Measurements from ENCODE around the gene TADA2B. TPM values are rescaled to one million over a fixed set of nuclear protein-coding genes. Genes with fewer than 3 reads are reported as not detected.

The TADA2B gene
- total and polyA plus RNA-seq, 2 experiments from 2014 or later, result 3.6 to 11.4 TPM

DNA sequence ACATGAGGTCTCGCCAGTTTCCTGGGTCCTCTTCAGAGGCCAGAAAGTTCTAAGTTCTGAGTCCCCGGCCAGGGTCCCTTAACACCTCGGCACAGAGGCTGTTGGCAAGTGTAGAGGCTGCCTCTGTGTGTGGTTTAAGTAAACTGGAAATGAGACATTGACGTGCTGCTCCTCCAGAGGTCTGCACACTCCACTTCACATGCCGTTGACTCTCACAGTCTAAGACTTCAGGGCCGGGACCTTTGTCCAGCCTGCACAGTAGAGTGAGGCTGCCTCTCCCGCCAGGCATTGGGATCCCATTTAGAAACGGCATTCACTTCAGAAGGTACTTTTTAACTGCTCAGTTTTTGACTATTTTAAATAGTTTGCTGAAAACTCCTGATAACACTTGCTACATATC is 10.6 kb upstream of the TADA2B start:
- H3F3A ChIP-seq (replicated peaks; ENCODE audit: low read depth), result no peaks in the 10 kb centered on the region
- no peak overlapping the region for H2AFZ ChIP-seq
- H3K36me3 ChIP-seq (ENCODE audit: insufficient read depth), result peaks cover 6% of the 10 kb centered on the region
- H3K27ac ChIP-seq (ENCODE audit: low read depth), result no peak overlapping the region
- no peak overlapping the region for H3K4me3 ChIP-seq
- no peaks in the 10 kb centered on the region for H3K27me3 ChIP-seq (ENCODE audit: insufficient read depth)
- no peaks in the 10 kb centered on the region for H3K9me2 ChIP-seq (ENCODE audit: insufficient read depth)
- Mint-ChIP-seq H3K4me1 (no peaks in the 10 kb centered on the region), H3K27me3 (ENCODE audit: insufficient read depth, low read depth, poor library complexity) (peaks cover 8% of the 10 kb centered on the region), H3K36me3 (ENCODE audit: low read depth) (peaks cover 36% of the 10 kb centered on the region), H3K9me3 (no peaks in the 10 kb centered on the region), H3K4me3 (no peak overlapping the region), H3K27ac (peak overlapping the region; percentile 74; the same call in 1 of the 2 replicates)
- H3K79me2 ChIP-seq (replicated peaks; ENCODE audit: insufficient read depth), result no peaks in the 10 kb centered on the region
- H3K4me1 ChIP-seq (ENCODE audit: insufficient read depth), result no peaks in the 10 kb centered on the region
- peaks cover 6% of the 10 kb centered on the region for H4K20me1 ChIP-seq (replicated peaks; ENCODE audit: insufficient read depth)
- H3K4me2 ChIP-seq, result no peak overlapping the region
- TF ChIP-seq, protein P1, sequence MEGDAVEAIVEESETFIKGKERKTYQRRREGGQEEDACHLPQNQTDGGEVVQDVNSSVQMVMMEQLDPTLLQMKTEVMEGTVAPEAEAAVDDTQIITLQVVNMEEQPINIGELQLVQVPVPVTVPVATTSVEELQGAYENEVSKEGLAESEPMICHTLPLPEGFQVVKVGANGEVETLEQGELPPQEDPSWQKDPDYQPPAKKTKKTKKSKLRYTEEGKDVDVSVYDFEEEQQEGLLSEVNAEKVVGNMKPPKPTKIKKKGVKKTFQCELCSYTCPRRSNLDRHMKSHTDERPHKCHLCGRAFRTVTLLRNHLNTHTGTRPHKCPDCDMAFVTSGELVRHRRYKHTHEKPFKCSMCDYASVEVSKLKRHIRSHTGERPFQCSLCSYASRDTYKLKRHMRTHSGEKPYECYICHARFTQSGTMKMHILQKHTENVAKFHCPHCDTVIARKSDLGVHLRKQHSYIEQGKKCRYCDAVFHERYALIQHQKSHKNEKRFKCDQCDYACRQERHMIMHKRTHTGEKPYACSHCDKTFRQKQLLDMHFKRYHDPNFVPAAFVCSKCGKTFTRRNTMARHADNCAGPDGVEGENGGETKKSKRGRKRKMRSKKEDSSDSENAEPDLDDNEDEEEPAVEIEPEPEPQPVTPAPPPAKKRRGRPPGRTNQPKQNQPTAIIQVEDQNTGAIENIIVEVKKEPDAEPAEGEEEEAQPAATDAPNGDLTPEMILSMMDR (conservative IDR thresholded peaks at IDR 0.05; ENCODE audit: low read depth in 2 of 2), result no peak
- TF ChIP-seq POLR2AphosphoS5 (IDR thresholded peaks at IDR 0.05; ENCODE audit: low read depth) (no peak), EZH2phosphoT487 (IDR thresholded peaks at IDR 0.05; ENCODE audit: unreplicated experiment) (no peak), STAT1 (IDR thresholded peaks at IDR 0.05; ENCODE audit: unreplicated experiment) (no peak), CREB1 (CRISPR knock-in tag; IDR thresholded peaks at IDR 0.05; ENCODE audit: low read depth) (no peak), EZH2 (IDR thresholded peaks at IDR 0.05; ENCODE audit: low read depth, unreplicated experiment) (no peak)
- DNase-seq (ENCODE audit: low spot score) (no peak), ATAC-seq (no peak)

DNA sequence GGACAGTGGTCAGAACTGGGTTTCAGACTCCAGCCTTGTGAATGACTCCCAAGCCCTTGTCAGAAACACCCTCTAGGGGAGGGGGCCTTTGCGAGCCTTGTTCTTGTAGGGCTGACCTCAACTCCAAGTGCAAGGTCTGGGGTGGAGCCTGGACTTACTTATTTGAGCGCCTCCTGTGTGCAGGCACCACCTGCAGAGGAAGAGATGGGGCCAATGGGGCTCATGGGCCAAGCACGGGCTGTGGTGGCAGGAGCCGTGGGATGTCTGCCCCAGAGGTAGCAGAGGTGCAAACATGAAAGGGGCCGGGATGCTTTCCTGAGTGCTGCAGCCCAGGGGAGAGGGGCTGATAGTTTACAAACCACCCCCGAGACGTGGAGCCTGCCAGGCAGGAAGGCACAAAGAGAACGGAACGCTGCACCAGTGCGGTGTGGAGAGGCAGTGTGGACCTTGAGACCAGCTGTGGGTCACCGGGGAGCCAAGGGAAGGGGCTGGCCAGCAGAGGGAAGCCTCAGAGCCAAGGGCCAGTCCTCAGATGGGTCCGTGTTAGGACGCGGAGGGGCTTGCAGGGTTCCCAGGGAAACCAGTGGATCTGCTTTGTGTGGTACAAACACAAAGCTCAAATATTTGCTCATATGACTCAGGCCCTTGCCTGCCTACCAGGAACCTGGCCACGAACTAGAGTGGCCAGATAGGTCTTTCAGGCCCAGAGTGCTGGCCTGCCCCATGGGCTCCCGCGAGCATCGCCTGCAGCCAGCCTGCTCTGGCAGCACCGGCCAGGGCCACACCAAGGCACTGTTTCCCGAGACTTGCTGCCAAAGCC is 8.7 kb upstream of the TADA2B start:
- Histone ChIP-seq H3F3A (replicated peaks; ENCODE audit: low read depth) (no peaks in the 10 kb centered on the region), H3K79me2 (replicated peaks; ENCODE audit: insufficient read depth) (no peaks in the 10 kb centered on the region), H3K9me2 (ENCODE audit: insufficient read depth) (no peaks in the 10 kb centered on the region), H4K20me1 (replicated peaks; ENCODE audit: insufficient read depth) (peaks cover 6% of the 10 kb centered on the region), H3K27me3 (ENCODE audit: insufficient read depth) (no peaks in the 10 kb centered on the region), H3K4me3 (no peak overlapping the region), H3K4me2 (no peak overlapping the region), H3K4me1 (ENCODE audit: insufficient read depth) (no peaks in the 10 kb centered on the region), H2AFZ (no peak overlapping the region), H3K36me3 (ENCODE audit: insufficient read depth) (peaks cover 6% of the 10 kb centered on the region; the same call in 1 of the 2 replicates), H3K27ac (ENCODE audit: low read depth) (no peak overlapping the region)
- DNase-seq (ENCODE audit: low spot score) (peak; percentile 46), ATAC-seq (peak; percentile 71)
- Mint-ChIP-seq H3K4me1 (no peaks in the 10 kb centered on the region), H3K36me3 (ENCODE audit: low read depth) (peaks cover 24% of the 10 kb centered on the region), H3K27me3 (ENCODE audit: insufficient read depth, low read depth, poor library complexity) (peaks cover 8% of the 10 kb centered on the region), H3K9me3 (no peaks in the 10 kb centered on the region), H3K4me3 (no peak overlapping the region), H3K27ac (no peak overlapping the region)
- TF ChIP-seq EZH2phosphoT487 (IDR thresholded peaks at IDR 0.05; ENCODE audit: unreplicated experiment) (no peak), STAT1 (IDR thresholded peaks at IDR 0.05; ENCODE audit: unreplicated experiment) (no peak), EZH2 (IDR thresholded peaks at IDR 0.05; ENCODE audit: low read depth, unreplicated experiment) (no peak), ZNF114 (CRISPR knock-in tag; IDR thresholded peaks at IDR 0.05) (no peak)
- TF ChIP-seq, protein P2, sequence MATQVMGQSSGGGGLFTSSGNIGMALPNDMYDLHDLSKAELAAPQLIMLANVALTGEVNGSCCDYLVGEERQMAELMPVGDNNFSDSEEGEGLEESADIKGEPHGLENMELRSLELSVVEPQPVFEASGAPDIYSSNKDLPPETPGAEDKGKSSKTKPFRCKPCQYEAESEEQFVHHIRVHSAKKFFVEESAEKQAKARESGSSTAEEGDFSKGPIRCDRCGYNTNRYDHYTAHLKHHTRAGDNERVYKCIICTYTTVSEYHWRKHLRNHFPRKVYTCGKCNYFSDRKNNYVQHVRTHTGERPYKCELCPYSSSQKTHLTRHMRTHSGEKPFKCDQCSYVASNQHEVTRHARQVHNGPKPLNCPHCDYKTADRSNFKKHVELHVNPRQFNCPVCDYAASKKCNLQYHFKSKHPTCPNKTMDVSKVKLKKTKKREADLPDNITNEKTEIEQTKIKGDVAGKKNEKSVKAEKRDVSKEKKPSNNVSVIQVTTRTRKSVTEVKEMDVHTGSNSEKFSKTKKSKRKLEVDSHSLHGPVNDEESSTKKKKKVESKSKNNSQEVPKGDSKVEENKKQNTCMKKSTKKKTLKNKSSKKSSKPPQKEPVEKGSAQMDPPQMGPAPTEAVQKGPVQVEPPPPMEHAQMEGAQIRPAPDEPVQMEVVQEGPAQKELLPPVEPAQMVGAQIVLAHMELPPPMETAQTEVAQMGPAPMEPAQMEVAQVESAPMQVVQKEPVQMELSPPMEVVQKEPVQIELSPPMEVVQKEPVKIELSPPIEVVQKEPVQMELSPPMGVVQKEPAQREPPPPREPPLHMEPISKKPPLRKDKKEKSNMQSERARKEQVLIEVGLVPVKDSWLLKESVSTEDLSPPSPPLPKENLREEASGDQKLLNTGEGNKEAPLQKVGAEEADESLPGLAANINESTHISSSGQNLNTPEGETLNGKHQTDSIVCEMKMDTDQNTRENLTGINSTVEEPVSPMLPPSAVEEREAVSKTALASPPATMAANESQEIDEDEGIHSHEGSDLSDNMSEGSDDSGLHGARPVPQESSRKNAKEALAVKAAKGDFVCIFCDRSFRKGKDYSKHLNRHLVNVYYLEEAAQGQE (IDR thresholded peaks at IDR 0.05; ENCODE audit: unreplicated experiment), result no peak
- TF ChIP-seq, protein P3, sequence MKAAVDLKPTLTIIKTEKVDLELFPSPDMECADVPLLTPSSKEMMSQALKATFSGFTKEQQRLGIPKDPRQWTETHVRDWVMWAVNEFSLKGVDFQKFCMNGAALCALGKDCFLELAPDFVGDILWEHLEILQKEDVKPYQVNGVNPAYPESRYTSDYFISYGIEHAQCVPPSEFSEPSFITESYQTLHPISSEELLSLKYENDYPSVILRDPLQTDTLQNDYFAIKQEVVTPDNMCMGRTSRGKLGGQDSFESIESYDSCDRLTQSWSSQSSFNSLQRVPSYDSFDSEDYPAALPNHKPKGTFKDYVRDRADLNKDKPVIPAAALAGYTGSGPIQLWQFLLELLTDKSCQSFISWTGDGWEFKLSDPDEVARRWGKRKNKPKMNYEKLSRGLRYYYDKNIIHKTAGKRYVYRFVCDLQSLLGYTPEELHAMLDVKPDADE (IDR thresholded peaks at IDR 0.05), result no peak
- TF ChIP-seq, protein P1 (conservative IDR thresholded peaks at IDR 0.05; ENCODE audit: low read depth in 2 of 2), result no peak

Measured in GM23338 (cell line).